NCI-H2081 treated with DMSO at 0.1 percent for 48 hours (cell line): Measurements from ENCODE around the gene AGPAT2.
"Not testable (repeated sequence)": the region's sequence is repeated elsewhere in the genome, so short reads cannot be mapped to it uniquely, and the experiment has no call there.

Source experiments
- DNase-seq: peaks from one replicate; lab custom pipeline; 2025; lab: John Stamatoyannopoulos, UW

AGPAT2 gene

GRCh38 chr9:136720251-136720897 is 33.1 kb upstream of the AGPAT2 start:
- DNase-seq, result no peak

GRCh38 chr9:136719195-136719880 is 32.1 kb upstream of the AGPAT2 start:
- no peak for DNase-seq

- no peak for DNase-seq
These were observed 31.3 kb upstream of the AGPAT2 start for GRCh38 chr9:136718345-136719194.

- DNase-seq, result no peak
These were observed 30.1 kb upstream of the AGPAT2 start for GRCh38 chr9:136717399-136717798.

GRCh38 chr9:136714893-136715274 is 27.6 kb upstream of the AGPAT2 start:
- no peak for DNase-seq

GRCh38 chr9:136714096-136714892 is 27.0 kb upstream of the AGPAT2 start:
- DNase-seq, result no peak

GRCh38 chr9:136713550-136713949 is 26.3 kb upstream of the AGPAT2 start:
- no peak for DNase-seq

- no peak for DNase-seq
These were observed 25.7 kb upstream of the AGPAT2 start for GRCh38 chr9:136712690-136713544.

- DNase-seq, result peak; percentile 61
These were observed 24.8 kb upstream of the AGPAT2 start, which contains the start of gene DIPK1B for GRCh38 chr9:136711751-136712689. TSS of gene DIPK1B (plus strand) at chr9:136712572. CDS start at chr9:136712666, 94 bp downstream.

- not testable (repeated sequence) for DNase-seq
These were observed 24.0 kb upstream of the AGPAT2 start for GRCh38 chr9:136711219-136711648.

- DNase-seq, result no peak
These were observed 23.3 kb upstream of the AGPAT2 start for GRCh38 chr9:136710543-136710942.

- no peak for DNase-seq
These were observed 22.3 kb upstream of the AGPAT2 start for GRCh38 chr9:136709454-136710109.

- no peak for DNase-seq
These were observed 20.7 kb upstream of the AGPAT2 start for GRCh38 chr9:136707849-136708517.

- DNase-seq, result no peak
These were observed 19.8 kb upstream of the AGPAT2 start for GRCh38 chr9:136707011-136707410.

GRCh38 chr9:136705564-136705963 is 18.3 kb upstream of the AGPAT2 start:
- DNase-seq, result no peak

- DNase-seq, result not testable (repeated sequence)
These were observed 17.5 kb upstream of the AGPAT2 start for GRCh38 chr9:136704741-136705140.

- DNase-seq, result no peak
These were observed 16.1 kb upstream of the AGPAT2 start for GRCh38 chr9:136703276-136703860.

- DNase-seq, result no peak
These were observed 14.4 kb upstream of the AGPAT2 start for GRCh38 chr9:136701668-136702053.
